Gastrocnemius medialis (tissue), 4 donors: Measurements from ENCODE around the gene AP3B1.

ENCODE experiments used
- POLR2A ChIP-seq, 2 donors: fragments of 450-650 bp; IDR thresholded peaks; one replicate each; pipeline ENCODE4 v1.6.1; 2017; ENCODE audit warnings: antibody characterized with exemption in 2 of 2, mild to moderate bottlenecking in 2 of 2, moderate library complexity in 2 of 2
- TF ChIP-seq, protein P1 (sequence below), 5 experiments: fragments of 450-650 bp in 3 of 5; fragments of 200-600 bp in 2 of 5; sonication (generic) in 2 of 5; IDR thresholded peaks in 4 of 5; conservative IDR thresholded peaks in 1 of 5; 1 replicate in 4 of 5; 2 replicates in 1 of 5; pipeline ENCODE4 v1.5.1; 2016 to 2019; ENCODE audit warnings: antibody characterized with exemption in 5 of 5, mild to moderate bottlenecking in 3 of 5, moderate library complexity in 3 of 5

GRCh38 chr5:78113689-78114264 is 180.7 kb downstream of the AP3B1 start:
- TF ChIP-seq, protein P1, sequence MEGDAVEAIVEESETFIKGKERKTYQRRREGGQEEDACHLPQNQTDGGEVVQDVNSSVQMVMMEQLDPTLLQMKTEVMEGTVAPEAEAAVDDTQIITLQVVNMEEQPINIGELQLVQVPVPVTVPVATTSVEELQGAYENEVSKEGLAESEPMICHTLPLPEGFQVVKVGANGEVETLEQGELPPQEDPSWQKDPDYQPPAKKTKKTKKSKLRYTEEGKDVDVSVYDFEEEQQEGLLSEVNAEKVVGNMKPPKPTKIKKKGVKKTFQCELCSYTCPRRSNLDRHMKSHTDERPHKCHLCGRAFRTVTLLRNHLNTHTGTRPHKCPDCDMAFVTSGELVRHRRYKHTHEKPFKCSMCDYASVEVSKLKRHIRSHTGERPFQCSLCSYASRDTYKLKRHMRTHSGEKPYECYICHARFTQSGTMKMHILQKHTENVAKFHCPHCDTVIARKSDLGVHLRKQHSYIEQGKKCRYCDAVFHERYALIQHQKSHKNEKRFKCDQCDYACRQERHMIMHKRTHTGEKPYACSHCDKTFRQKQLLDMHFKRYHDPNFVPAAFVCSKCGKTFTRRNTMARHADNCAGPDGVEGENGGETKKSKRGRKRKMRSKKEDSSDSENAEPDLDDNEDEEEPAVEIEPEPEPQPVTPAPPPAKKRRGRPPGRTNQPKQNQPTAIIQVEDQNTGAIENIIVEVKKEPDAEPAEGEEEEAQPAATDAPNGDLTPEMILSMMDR (IDR thresholded peaks at IDR 0.05 in 4 of 5, conservative IDR thresholded peaks at IDR 0.05 in 1 of 5), result no peak
- TF ChIP-seq POLR2A (IDR thresholded peaks at IDR 0.05), result no peak
